K562 (cell line): ENCODE measurements around the gene GPR157. TPM values are rescaled to one million over a fixed set of nuclear protein-coding genes. Genes with fewer than 3 reads are reported as not detected.

Source experiments
- CBX1 ChIP-seq: sonication (generic); IDR thresholded peaks from 2 replicates; pipeline ENCODE4 v1.6.1; 2016; ENCODE audit warnings: antibody characterized with exemption, low read depth, mild to moderate bottlenecking
- CBX5 ChIP-seq: IDR thresholded peaks from 2 replicates; pipeline ENCODE4 v1.6.1; 2014; ENCODE audit warnings: low read depth, borderline replicate concordance
- CC2D1A ChIP-seq: fragments of 450-650 bp; IDR thresholded peaks from 2 replicates; pipeline ENCODE4 v1.6.1; 2017; ENCODE audit warnings: mild to moderate bottlenecking
- CEBPG ChIP-seq, 3 experiments: fragments of 200-800 bp in 1 of 3; sonication (Bioruptor generic) in 1 of 3; sonication (generic) in 1 of 3; formaldehyde crosslinking in 1 of 3; IDR thresholded peaks in 2 of 3; conservative IDR thresholded peaks in 1 of 3; 2 replicates each; pipeline versions ENCODE4 v1.6.1 to v1.8.0; 2016 to 2022; ENCODE audit warnings: missing compliant biosample characterization in 2 of 3, missing genetic modification characterization in 2 of 3, mild to moderate bottlenecking in 1 of 3, missing genetic modification reagents in 1 of 3
- FOXJ3 ChIP-seq: sonication (generic); formaldehyde crosslinking; IDR thresholded peaks from 2 replicates; pipeline ENCODE4 v1.4.0; 2020; ENCODE audit warnings: mild to moderate bottlenecking, missing genetic modification reagents
- JUND ChIP-seq, 2 experiments: IDR thresholded peaks; 2 replicates in 1 of 2; 3 replicates in 1 of 2; pipeline ENCODE4 v1.6.1; 2011; ENCODE audit warnings: borderline replicate concordance in 2 of 2, low read depth in 2 of 2, low read length in 2 of 2, improper control_type of control experiment in 1 of 2, missing biosample characterization in 1 of 2, missing genetic modification characterization in 1 of 2, missing genetic modification reagents in 1 of 2
- MBD2 ChIP-seq: sonication (generic); IDR thresholded peaks from 2 replicates; pipeline ENCODE4 v1.6.1; 2016; ENCODE audit warnings: low read depth, borderline replicate concordance
- MCM3 ChIP-seq: fragments of 450-650 bp; IDR thresholded peaks from 2 replicates; pipeline ENCODE4 v1.6.1; 2016
- MXI1 ChIP-seq: IDR thresholded peaks from 2 replicates; pipeline ENCODE4 v1.6.1; 2011; ENCODE audit warnings: low read depth, mild to moderate bottlenecking, improper control_type of control experiment, low read length
- NCOA4 ChIP-seq: fragments of 450-650 bp; IDR thresholded peaks from 2 replicates; pipeline ENCODE4 v1.6.1; 2018; ENCODE audit warnings: mild to moderate bottlenecking; ENCODE audit not compliant: partially characterized antibody
- PBX2 ChIP-seq, 2 experiments: IDR thresholded peaks in 1 of 2; conservative IDR thresholded peaks in 1 of 2; 2 replicates each; pipeline ENCODE4 v1.6.1; 2016; ENCODE audit warnings: low read depth in 2 of 2, mild to moderate bottlenecking in 1 of 2, missing compliant biosample characterization in 1 of 2, missing genetic modification characterization in 1 of 2, moderate library complexity in 1 of 2
- TEAD4 ChIP-seq, 2 experiments: sonication (generic) in 1 of 2; formaldehyde crosslinking in 1 of 2; IDR thresholded peaks; 2 replicates each; pipeline versions ENCODE4 v1.6.1 to v1.8.0; 2012 to 2022; ENCODE audit warnings: borderline replicate concordance in 1 of 2, inconsistent platforms in 1 of 2, low read length in 1 of 2, mild to moderate bottlenecking in 1 of 2, missing genetic modification reagents in 1 of 2
- ZNF561 ChIP-seq: fragments of 450-650 bp; formaldehyde crosslinking; conservative IDR thresholded peaks from 2 replicates; pipeline ENCODE4 v1.4.0; 2020; ENCODE audit warnings: mild to moderate bottlenecking, moderate library complexity
- ZNF589 ChIP-seq: fragments of 200-800 bp; sonication (Bioruptor generic); IDR thresholded peaks from 2 replicates; pipeline ENCODE4 v1.6.1; 2016; ENCODE audit warnings: low read depth, missing genetic modification characterization, missing compliant biosample characterization
- ZNF830 ChIP-seq: fragments of 250-450 bp; sonication (Bioruptor Pico); IDR thresholded peaks from 2 replicates; pipeline ENCODE4 v1.5.0; 2021; ENCODE audit warnings: mild to moderate bottlenecking
- polyA plus RNA-seq, 8 experiments: library from polyadenylated mRNA; depleted of rRNA in 4 of 8; stranded (reverse) in 5 of 8; unstranded in 3 of 8; fragments of >200 nt; fragmentation: Nextera tagmentation in 2 of 8; fragmentation: Illumina TruSeq in 1 of 8; extraction: Ambion mirVana in 2 of 8; extraction: Trizol in 1 of 8; gene quantifications; 2 replicates each; pipeline versions ENCODE4 v1.2.1 to v1.2.3, GENCODE V29; 2011 to 2014; ENCODE audit warnings: inconsistent platforms in 1 of 8, missing spikeins in 1 of 8
- total RNA-seq, 7 experiments: library from RNA; depleted of rRNA in 6 of 7; stranded (reverse); fragments of >200 nt in 6 of 7; fragmentation: Illumina TruSeq in 2 of 7; extraction: Trizol in 2 of 7; gene quantifications; 2 replicates each; pipeline versions ENCODE4 v1.2.1 to v1.2.3, GENCODE V29; 2011 to 2021; ENCODE audit warnings: low replicate concordance in 1 of 7

GPR157 gene
- total and polyA plus RNA-seq, 9 of the 15 experiments (the other 6 are each of a cell fraction or from before 2014, with no cell fraction given): 0.01 to 0.18 (median 0.04) TPM; not detected in 4

DNA sequence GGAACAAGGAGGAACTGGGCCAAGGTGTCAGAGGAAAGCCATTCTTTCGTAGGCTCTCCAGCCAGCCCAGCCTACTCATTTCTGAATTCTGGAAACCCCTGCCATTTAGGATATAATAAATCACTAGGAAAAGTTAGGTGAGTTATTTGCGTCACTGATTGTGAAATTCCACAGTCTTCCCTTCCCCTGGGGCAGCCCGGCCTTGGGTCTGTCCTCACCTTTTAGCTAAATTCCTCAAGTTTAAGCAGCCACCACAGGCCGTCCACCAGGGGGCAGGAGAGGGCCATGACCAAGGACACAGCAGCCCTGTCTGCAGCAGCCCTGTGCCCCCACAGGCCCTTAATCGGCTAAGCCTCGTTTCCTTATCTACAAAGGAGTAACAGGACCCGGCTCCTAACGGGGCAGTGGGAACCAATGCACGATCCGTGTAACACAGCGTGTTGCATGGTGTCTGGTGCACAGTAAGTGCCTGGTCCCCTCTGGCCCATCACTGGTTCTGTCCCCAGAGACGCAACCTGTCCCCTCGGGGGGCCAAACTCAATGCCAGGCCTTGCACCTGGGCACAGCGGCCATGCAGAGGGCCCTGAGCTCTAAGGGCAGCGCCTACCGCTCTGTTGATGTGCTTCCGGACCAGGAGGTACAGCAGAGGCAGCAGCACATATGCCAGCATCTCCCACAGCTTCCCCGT lies 18.1 kb downstream of the GPR157 start (continued):
- TF ChIP-seq CBX1 (no peak), CC2D1A (peak; percentile 65; the same call in 1 of the 2 replicates), MBD2 (no peak), ZNF830 (no peak), ZNF589 (CRISPR knock-in tag) (no peak), MCM3 (no peak), TEAD4 (IDR thresholded peaks at IDR 0.05; ENCODE audit: low read length) (peak; percentile 34; the same call in 1 of the 2 replicates), TEAD4 (CRISPR knock-in tag; IDR thresholded peaks at IDR 0.05; ENCODE audit: borderline replicate concordance) (no peak), JUND (IDR thresholded peaks at IDR 0.05; ENCODE audit: borderline replicate concordance, low read depth, low read length) (peak; percentile 36; the same call in 1 of the 2 replicates), JUND (tag; IDR thresholded peaks at IDR 0.05; ENCODE audit: borderline replicate concordance, low read depth, low read length) (no peak; the same call in 2 of the 3 replicates), FOXJ3 (CRISPR knock-in tag) (no peak), ZNF561 (CRISPR knock-in tag) (no peak), CBX5 (no peak), CEBPG (CRISPR knock-in tag; IDR thresholded peaks at IDR 0.05) (no peak), CEBPG (tag; conservative IDR thresholded peaks at IDR 0.05 in 1 of 2, IDR thresholded peaks at IDR 0.05 in 1 of 2) (peak in 1 of 2 experiments; percentile 67; a peak in 3 of 4 replicates), NCOA4 (no peak), PBX2 (CRISPR knock-in tag; IDR thresholded peaks at IDR 0.05; ENCODE audit: low read depth) (no peak), PBX2 (tag; conservative IDR thresholded peaks at IDR 0.05; ENCODE audit: low read depth) (no peak), MXI1 (no peak)
